Sciatic nerve (tissue), 2 donors: ENCODE results near the gene OXLD1. TPM values are rescaled to one million over a fixed set of nuclear protein-coding genes. Genes with fewer than 3 reads are reported as not detected.

Experiments used
- ATAC-seq: fragments of 200-7000 bp; cut with Tn5 transposase; one replicate; pipeline ENCODE4 v1.9.1; 2020; ENCODE audit warnings: mild to moderate bottlenecking, moderate library complexity
- DNase-seq: peaks from one replicate; pipeline ENCODE4 v3.0.0-alpha.2; 2020; ENCODE audit warnings: low spot score
- intact Hi-C: fragments of 100-400 bp; cut with DNase I; formaldehyde crosslinking; loops from one replicate; pipeline ENCODE4 v1.14.2; 2022
- total RNA-seq: library from RNA; stranded (reverse); fragmentation: NEBNext Ultra II Directional; extraction: Animal tissue kit (Norgen Biotek cat#: 25700); gene quantifications from one replicate; pipeline ENCODE4 v1.2.1, GENCODE V29; 2021
- donor health status: DM: no; HTN: no; CAD: no.
- donor health status: DM: no; HTN: no; CAD: no.

Gene OXLD1
- total RNA-seq = 17.9 TPM

- intact Hi-C loops = no loop called here
- DNase-seq = peak; percentile 97
Observed at GRCh38 chr17:81666342-81667191, at the start of gene OXLD1, which contains the start of gene CCDC137. Gene OXLD1 (minus strand): TSS chr17:81666605. CDS start chr17:81666577, 28 bp downstream. Gene CCDC137 (plus strand): TSS chr17:81666737. CDS start chr17:81666767, 30 bp downstream.

GRCh38 chr17:81715107-81715871, 48.9 kb upstream of the OXLD1 start:
- no peak for DNase-seq
- ATAC-seq = no peak
- intact Hi-C loops = no loop called here

More at GRCh38 chr17:81666342-81667191, at the start of gene OXLD1, which contains the start of gene CCDC137:
- ATAC-seq = peak; percentile 99

- DNase-seq (no peak), ATAC-seq (no peak)
- intact Hi-C loops = no loop called here
Observed at GRCh38 chr17:81714412-81715106, 48.2 kb upstream of the OXLD1 start.

- intact Hi-C loops = no loop called here
- DNase-seq = no peak
Observed at GRCh38 chr17:81713556-81714411, 47.4 kb upstream of the OXLD1 start.

GRCh38 chr17:81713004-81713555, 46.7 kb upstream of the OXLD1 start:
- ATAC-seq (peak; percentile 53), DNase-seq (no peak)
- intact Hi-C loops = no loop called here

More at GRCh38 chr17:81713556-81714411, 47.4 kb upstream of the OXLD1 start:
- ATAC-seq = peak; percentile 51

GRCh38 chr17:81712468-81713003, 46.1 kb upstream of the OXLD1 start:
- ATAC-seq (peak; percentile 14), DNase-seq (no peak)
- intact Hi-C loops = no loop called here

- ATAC-seq (peak; percentile 63), DNase-seq (peak; percentile 78)
Observed at GRCh38 chr17:81711814-81712467, 45.5 kb upstream of the OXLD1 start, which contains the start of gene SLC25A10. Gene SLC25A10 (plus strand): TSS chr17:81712284. CDS start chr17:81712427, 143 bp downstream.

GRCh38 chr17:81710514-81711308, 44.3 kb upstream of the OXLD1 start:
- peak; percentile 16 for ATAC-seq
- intact Hi-C loops = no loop called here
- no peak for DNase-seq

More at GRCh38 chr17:81711814-81712467, 45.5 kb upstream of the OXLD1 start, which contains the start of gene SLC25A10:
- intact Hi-C loops = no loop called here

- no peak for DNase-seq
- intact Hi-C loops = no loop called here
- no peak for ATAC-seq
Observed at GRCh38 chr17:81708739-81709185, 42.4 kb upstream of the OXLD1 start.

- DNase-seq = no peak
- intact Hi-C loops = no loop called here
- ATAC-seq = no peak
Observed at GRCh38 chr17:81707725-81708646, 41.6 kb upstream of the OXLD1 start.

GRCh38 chr17:81706757-81707624, 40.6 kb upstream of the OXLD1 start:
- ATAC-seq (no peak), DNase-seq (no peak)
- intact Hi-C loops = no loop called here

GRCh38 chr17:81706232-81706611, 39.8 kb upstream of the OXLD1 start:
- intact Hi-C loops = no loop called here

GRCh38 chr17:81705518-81706231, 39.3 kb upstream of the OXLD1 start:
- no peak for ATAC-seq

More at GRCh38 chr17:81706232-81706611, 39.8 kb upstream of the OXLD1 start:
- ATAC-seq = no peak
- no peak for DNase-seq

More at GRCh38 chr17:81705518-81706231, 39.3 kb upstream of the OXLD1 start:
- intact Hi-C loops = no loop called here
- no peak for DNase-seq
